ENCODE measurements around the gene TADA2B.
A peak's percentile ranks its signal among the peaks of the same experiment; 100 is the strongest.

Gene TADA2B

DNA sequence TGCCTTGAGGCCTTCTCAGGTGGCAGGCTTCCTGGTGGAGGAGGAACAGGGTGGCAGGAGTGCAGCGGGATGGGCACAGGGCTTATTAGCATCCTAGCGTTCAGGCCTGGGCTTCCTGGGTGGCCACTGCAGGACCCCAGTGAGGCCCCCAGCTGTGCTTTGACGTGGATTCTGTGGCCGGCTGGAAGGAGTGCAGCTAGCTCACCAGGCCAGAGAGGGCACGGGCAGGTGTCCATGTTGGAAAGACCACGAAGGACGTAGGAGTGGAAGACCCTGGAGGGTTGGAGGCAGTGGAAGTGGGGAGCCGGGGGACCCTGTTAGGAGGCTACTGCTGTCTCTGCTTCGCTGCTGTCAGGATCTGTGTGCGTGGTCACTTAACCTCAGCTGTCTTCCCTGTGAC, 13.3 kb upstream of the TADA2B start:
- Histone ChIP-seq H3K9me3 (ENCODE audit: severe bottlenecking) (no peaks in the 10 kb centered on the region), H3K4me3 (ENCODE audit: low read depth, low read length) (no peak overlapping the region), H3K36me3 (peaks cover 46% of the 10 kb centered on the region), H3K27ac (peak overlapping the region; percentile 50), H3K27me3 (ENCODE audit: insufficient read depth, low read depth, severe bottlenecking) (no peaks in the 10 kb centered on the region)
- DNase-seq: no peak
- TF ChIP-seq, protein P1, sequence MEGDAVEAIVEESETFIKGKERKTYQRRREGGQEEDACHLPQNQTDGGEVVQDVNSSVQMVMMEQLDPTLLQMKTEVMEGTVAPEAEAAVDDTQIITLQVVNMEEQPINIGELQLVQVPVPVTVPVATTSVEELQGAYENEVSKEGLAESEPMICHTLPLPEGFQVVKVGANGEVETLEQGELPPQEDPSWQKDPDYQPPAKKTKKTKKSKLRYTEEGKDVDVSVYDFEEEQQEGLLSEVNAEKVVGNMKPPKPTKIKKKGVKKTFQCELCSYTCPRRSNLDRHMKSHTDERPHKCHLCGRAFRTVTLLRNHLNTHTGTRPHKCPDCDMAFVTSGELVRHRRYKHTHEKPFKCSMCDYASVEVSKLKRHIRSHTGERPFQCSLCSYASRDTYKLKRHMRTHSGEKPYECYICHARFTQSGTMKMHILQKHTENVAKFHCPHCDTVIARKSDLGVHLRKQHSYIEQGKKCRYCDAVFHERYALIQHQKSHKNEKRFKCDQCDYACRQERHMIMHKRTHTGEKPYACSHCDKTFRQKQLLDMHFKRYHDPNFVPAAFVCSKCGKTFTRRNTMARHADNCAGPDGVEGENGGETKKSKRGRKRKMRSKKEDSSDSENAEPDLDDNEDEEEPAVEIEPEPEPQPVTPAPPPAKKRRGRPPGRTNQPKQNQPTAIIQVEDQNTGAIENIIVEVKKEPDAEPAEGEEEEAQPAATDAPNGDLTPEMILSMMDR (IDR thresholded peaks at IDR 0.05; ENCODE audit: low read depth, low read length): no peak

- Histone ChIP-seq H3K9me3 (ENCODE audit: severe bottlenecking) (no peaks in the 10 kb centered on the region), H3K27me3 (ENCODE audit: insufficient read depth, low read depth, severe bottlenecking) (no peaks in the 10 kb centered on the region), H3K4me3 (ENCODE audit: low read depth, low read length) (no peak overlapping the region), H3K36me3 (peaks cover 39% of the 10 kb centered on the region), H3K27ac (no peak overlapping the region)
- DNase-seq: no peak
- TF ChIP-seq, protein P1 (IDR thresholded peaks at IDR 0.05; ENCODE audit: low read depth, low read length): no peak
Observed at GRCh38 chr4:7030856-7031255, 12.3 kb upstream of the TADA2B start.

DNA sequence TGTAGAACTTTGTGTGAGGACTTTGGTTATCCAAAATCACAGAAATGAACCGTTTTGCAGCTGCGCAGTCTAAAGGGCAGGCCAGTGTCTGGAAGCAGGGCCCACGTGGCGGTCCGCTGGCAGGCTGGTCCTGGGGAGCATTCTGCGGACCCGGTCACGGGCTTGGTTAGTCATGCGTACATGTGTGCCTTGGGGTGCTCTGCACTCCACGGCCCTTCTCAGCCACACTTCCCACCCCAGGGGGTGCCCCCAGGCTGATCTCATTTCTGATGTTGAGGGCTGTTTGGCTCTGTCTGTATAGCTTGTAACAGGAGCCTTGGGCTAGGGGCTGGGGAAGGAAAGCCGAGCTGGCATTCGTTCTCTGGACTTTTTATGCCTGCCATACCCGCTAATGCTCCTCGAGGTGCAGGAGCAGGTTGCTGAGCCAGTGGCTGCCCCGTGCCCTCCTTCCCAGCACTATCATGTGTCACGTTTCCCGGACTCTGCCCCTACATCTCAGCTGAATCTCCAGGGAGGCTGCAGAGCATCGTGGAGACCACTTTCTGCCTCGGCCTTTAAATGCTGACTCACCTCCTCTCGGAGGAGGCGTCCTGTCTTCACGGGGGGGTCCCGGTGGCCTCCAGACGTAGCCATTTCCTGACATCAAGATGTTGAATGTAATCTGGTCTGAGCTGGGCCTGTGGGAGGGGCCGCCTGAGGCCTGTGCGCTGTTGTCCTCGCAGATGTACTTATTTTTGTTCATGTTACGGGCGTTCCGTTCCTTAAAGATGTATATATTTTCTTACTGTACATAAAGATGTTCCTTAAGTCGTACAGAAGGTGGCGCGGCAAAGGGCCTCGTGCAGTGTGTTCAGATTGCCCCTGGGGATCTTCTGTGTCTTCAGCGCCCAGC, 11.4 kb upstream of the TADA2B start:
- H3K4me3 ChIP-seq (ENCODE audit: low read depth, low read length): no peak overlapping the region
- H3K27me3 ChIP-seq (ENCODE audit: insufficient read depth, low read depth, severe bottlenecking): no peaks in the 10 kb centered on the region
- H3K36me3 ChIP-seq: peaks cover 31% of the 10 kb centered on the region
- TF ChIP-seq, protein P1 (IDR thresholded peaks at IDR 0.05; ENCODE audit: low read depth, low read length): no peak
- no peaks in the 10 kb centered on the region for H3K9me3 ChIP-seq (ENCODE audit: severe bottlenecking)
- H3K27ac ChIP-seq: no peak overlapping the region
- DNase-seq: no peak

DNA sequence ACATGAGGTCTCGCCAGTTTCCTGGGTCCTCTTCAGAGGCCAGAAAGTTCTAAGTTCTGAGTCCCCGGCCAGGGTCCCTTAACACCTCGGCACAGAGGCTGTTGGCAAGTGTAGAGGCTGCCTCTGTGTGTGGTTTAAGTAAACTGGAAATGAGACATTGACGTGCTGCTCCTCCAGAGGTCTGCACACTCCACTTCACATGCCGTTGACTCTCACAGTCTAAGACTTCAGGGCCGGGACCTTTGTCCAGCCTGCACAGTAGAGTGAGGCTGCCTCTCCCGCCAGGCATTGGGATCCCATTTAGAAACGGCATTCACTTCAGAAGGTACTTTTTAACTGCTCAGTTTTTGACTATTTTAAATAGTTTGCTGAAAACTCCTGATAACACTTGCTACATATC, 10.6 kb upstream of the TADA2B start:
- Histone ChIP-seq H3K36me3 (peaks cover 28% of the 10 kb centered on the region), H3K4me3 (ENCODE audit: low read depth, low read length) (no peak overlapping the region), H3K9me3 (ENCODE audit: severe bottlenecking) (no peaks in the 10 kb centered on the region), H3K27ac (no peak overlapping the region), H3K27me3 (ENCODE audit: insufficient read depth, low read depth, severe bottlenecking) (no peaks in the 10 kb centered on the region)
- DNase-seq: no peak
- TF ChIP-seq, protein P1 (IDR thresholded peaks at IDR 0.05; ENCODE audit: low read depth, low read length): no peak

- DNase-seq: no peak
- TF ChIP-seq, protein P1 (IDR thresholded peaks at IDR 0.05; ENCODE audit: low read depth, low read length): no peak
Observed at GRCh38 chr4:7034262-7035081, 8.7 kb upstream of the TADA2B start.

More at GRCh38 chr4:7034262-7035081, 8.7 kb upstream of the TADA2B start:
- H3K27me3 ChIP-seq (ENCODE audit: insufficient read depth, low read depth, severe bottlenecking): no peaks in the 10 kb centered on the region
- no peak overlapping the region for H3K4me3 ChIP-seq (ENCODE audit: low read depth, low read length)
- H3K27ac ChIP-seq: no peak overlapping the region
- peaks cover 28% of the 10 kb centered on the region for H3K36me3 ChIP-seq
- no peaks in the 10 kb centered on the region for H3K9me3 ChIP-seq (ENCODE audit: severe bottlenecking)
